Measurements from ENCODE around the gene HOXB3. TPM values are rescaled to one million over a fixed set of nuclear protein-coding genes. Genes with fewer than 3 reads are reported as not detected.

HOXB3 gene
- total RNA-seq, 2 experiments from 2014 or later, result 1.4 to 2.0 TPM

DNA sequence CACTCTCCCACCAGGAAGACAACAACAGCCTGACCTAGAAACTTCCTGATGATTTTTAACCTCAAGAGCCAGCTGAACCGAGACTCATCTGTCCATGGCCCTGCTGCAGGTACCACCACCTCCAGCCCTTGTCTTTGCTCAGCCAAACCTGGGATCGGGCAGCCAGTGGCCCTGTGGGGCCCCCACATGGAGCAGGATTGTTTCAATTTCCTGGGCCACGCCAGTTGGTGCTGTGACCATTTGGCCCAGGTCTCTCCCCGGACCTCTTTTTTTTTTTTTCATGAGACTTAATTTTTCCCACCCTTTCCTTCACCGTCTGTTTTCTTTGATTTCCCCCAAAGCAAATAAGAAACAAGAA, 36.9 kb downstream of the HOXB3 start:
- ATAC-seq (no peak), DNase-seq (no peak)
- H3K27me3 Mint-ChIP-seq, result peaks cover 1% of the 10 kb centered on the region
- no peaks in the 10 kb centered on the region for H3K9me3 Mint-ChIP-seq
- CTCF ChIA-PET, result no interaction called here
- H3K27ac Mint-ChIP-seq, result no peak overlapping the region
- POLR2A ChIA-PET, result no interaction called here
- no peaks in the 10 kb centered on the region for H3K36me3 Mint-ChIP-seq (ENCODE audit: low read depth)
- H3K4me1 Mint-ChIP-seq (ENCODE audit: low read depth), result peaks cover 8% of the 10 kb centered on the region
- TF ChIP-seq, protein P1, sequence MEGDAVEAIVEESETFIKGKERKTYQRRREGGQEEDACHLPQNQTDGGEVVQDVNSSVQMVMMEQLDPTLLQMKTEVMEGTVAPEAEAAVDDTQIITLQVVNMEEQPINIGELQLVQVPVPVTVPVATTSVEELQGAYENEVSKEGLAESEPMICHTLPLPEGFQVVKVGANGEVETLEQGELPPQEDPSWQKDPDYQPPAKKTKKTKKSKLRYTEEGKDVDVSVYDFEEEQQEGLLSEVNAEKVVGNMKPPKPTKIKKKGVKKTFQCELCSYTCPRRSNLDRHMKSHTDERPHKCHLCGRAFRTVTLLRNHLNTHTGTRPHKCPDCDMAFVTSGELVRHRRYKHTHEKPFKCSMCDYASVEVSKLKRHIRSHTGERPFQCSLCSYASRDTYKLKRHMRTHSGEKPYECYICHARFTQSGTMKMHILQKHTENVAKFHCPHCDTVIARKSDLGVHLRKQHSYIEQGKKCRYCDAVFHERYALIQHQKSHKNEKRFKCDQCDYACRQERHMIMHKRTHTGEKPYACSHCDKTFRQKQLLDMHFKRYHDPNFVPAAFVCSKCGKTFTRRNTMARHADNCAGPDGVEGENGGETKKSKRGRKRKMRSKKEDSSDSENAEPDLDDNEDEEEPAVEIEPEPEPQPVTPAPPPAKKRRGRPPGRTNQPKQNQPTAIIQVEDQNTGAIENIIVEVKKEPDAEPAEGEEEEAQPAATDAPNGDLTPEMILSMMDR (IDR thresholded peaks at IDR 0.05), result no peak
- intact Hi-C loops (cut with micrococcal nuclease), result no loop called here
- no peak overlapping the region for H3K4me3 Mint-ChIP-seq

DNA sequence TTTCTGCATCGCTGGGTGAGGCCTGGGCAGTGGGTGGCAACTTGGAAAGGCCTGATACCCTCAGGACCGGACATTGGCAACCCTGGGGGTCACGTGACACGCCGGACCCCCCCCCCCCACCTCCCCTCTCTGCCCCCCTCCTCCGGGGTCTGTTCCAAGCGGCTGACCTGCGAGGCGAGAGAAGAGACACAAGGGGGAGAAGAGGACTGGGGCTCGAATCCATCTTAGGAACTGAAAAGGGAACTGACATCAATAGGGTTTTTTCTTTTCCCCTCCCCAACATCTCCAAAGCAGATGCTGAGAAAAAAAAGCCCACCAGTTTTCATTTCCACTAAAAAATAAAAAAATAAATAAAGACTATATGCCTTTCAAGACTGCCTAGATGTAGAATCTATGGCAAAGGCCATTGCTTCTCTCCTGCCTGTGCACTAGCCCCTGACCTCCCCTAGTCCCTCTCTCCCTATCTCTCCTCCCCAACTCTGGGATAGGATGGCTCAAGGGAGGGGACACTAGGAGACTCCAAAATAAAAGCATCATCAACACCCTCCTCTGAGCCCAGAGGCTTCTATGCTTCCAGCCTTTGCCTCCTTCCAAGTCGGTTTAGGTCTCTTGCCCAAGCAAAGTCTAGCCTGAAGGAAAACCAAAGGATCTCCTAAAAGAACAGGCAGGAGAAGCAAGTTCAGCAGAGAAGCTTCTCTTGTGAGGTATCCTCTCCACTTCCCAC, 37.4 kb downstream of the HOXB3 start:
- TF ChIP-seq, protein P1 (IDR thresholded peaks at IDR 0.05), result no peak
- ATAC-seq, result no peak
- H3K27ac Mint-ChIP-seq, result no peak overlapping the region
- H3K4me1 Mint-ChIP-seq (ENCODE audit: low read depth), result peaks cover 13% of the 10 kb centered on the region
- no peak for DNase-seq
- no peak overlapping the region for H3K4me3 Mint-ChIP-seq
- H3K36me3 Mint-ChIP-seq (ENCODE audit: low read depth), result no peaks in the 10 kb centered on the region
- peaks cover 1% of the 10 kb centered on the region for H3K27me3 Mint-ChIP-seq
- intact Hi-C loops (cut with micrococcal nuclease), result no loop called here
- ChIA-PET POLR2A (no interaction called here), CTCF (no interaction called here)
- H3K9me3 Mint-ChIP-seq, result no peaks in the 10 kb centered on the region

DNA sequence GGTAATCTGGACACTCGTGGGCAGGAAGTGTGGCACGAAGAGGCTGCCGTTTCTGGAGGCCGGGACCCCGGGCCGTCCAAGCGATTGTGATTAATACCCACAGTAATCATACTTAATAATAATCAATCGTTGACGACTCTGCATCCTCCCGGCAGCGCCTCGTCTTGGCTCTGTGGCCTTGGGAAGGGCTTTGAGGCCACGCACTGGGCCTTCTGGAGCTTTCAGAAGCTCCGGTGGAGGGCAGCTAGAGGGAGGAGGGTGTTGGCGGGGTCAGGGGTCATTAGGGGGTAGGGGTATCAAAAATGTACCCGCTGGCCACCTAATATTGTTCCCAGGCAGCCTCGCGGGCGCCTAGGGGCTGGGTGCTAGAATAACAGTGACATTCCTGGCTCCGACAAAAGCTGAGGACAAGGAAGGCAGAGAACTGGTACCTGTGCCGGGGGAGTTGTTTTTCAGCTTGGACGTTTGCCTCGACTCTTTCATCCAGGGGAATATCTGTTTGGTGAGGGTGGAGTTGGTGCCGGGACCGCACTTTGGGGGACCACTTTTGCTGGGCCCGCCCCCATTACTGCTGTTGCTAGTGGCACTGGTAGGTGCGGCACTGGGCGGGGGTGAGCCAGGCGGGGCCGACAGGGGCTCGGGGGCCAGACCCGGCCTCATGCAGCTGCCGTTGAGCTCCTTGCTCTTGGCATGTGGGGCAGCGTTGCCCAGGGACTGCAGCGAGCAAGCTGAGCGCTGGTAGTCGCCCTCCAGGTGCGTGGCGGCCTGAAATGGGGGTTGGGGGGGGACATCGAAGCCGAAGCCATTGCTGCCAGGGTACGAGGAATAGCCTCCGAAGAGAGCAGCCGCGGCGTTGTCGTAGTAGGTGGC, 38.2 kb downstream of the HOXB3 start:
- Mint-ChIP-seq H3K27me3 (peaks cover 1% of the 10 kb centered on the region), H3K36me3 (ENCODE audit: low read depth) (no peaks in the 10 kb centered on the region), H3K4me3 (no peak overlapping the region), H3K9me3 (no peaks in the 10 kb centered on the region), H3K27ac (no peak overlapping the region), H3K4me1 (ENCODE audit: low read depth) (peaks cover 19% of the 10 kb centered on the region)
- DNase-seq, result no peak
- intact Hi-C loops (cut with micrococcal nuclease), result no loop called here
- TF ChIP-seq, protein P1 (IDR thresholded peaks at IDR 0.05), result no peak
- ChIA-PET CTCF (no interaction called here), POLR2A (no interaction called here)
- ATAC-seq, result no peak

DNA sequence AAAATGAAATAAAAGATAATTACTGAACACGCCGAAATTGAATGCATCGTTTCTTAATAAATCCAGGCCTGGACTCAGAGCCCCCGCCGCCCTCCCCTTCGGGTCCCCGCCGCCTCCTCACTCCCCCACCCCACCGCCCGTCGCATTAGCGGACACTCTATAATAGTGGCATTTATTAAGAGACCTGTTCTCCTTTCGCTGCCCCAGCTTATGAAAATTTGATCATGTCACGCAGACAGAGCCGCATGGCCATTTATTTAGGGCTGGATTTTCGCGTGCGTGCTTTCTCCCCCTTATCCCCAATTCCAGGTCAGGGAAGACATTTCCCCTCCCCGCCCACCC, 38.9 kb downstream of the HOXB3 start:
- CTCF ChIA-PET, result no interaction called here

More for the DNA sequence above, 38.9 kb downstream of the HOXB3 start:
- no peak overlapping the region for H3K4me3 Mint-ChIP-seq
- intact Hi-C loops (cut with micrococcal nuclease), result no loop called here
- ATAC-seq (no peak), DNase-seq (no peak)
- no peaks in the 10 kb centered on the region for H3K9me3 Mint-ChIP-seq
- TF ChIP-seq, protein P1 (IDR thresholded peaks at IDR 0.05), result no peak
- no peaks in the 10 kb centered on the region for H3K36me3 Mint-ChIP-seq (ENCODE audit: low read depth)
- POLR2A ChIA-PET, result interaction anchor here (0.6 kb wide), 1 partner anchor 537 kb away, joined by 3 read pairs; no protein-coding TSS in a partner anchor
- peaks cover 24% of the 10 kb centered on the region for H3K4me1 Mint-ChIP-seq (ENCODE audit: low read depth)
- no peaks in the 10 kb centered on the region for H3K27me3 Mint-ChIP-seq
- H3K27ac Mint-ChIP-seq, result no peak overlapping the region
